GM19463 (cell line): ENCODE results near the gene POGK.
"Not testable (repeated sequence)": the region's sequence is repeated elsewhere in the genome, so short reads cannot be mapped to it uniquely, and the experiment has no call there.

Source experiments
- ATAC-seq: cut with Tn5 transposase; IDR thresholded peaks from one replicate; pipeline ENCODE4 v1.9.1; 2021; ENCODE audit warnings: mild to moderate bottlenecking, moderate library complexity; ENCODE audit not compliant: unreplicated experiment

The POGK gene

GRCh38 chr1:166838766-166839599 lies at the start of gene POGK:
Gene POGK (plus strand): TSS chr1:166839475. CDS start chr1:166840957, 1,482 bp downstream.
- peak; percentile 95 for ATAC-seq

GRCh38 chr1:166796620-166797236 lies 42.5 kb upstream of the POGK start:
- ATAC-seq, result no peak

- ATAC-seq, result no peak
Observed at GRCh38 chr1:166808952-166809351, 30.3 kb upstream of the POGK start.

GRCh38 chr1:166811691-166812090 lies 27.6 kb upstream of the POGK start:
- ATAC-seq, result no peak

- no peak for ATAC-seq
Observed at GRCh38 chr1:166813508-166814223, 25.6 kb upstream of the POGK start.

GRCh38 chr1:166814611-166815010 lies 24.7 kb upstream of the POGK start:
- no peak for ATAC-seq

- ATAC-seq, result no peak
Observed at GRCh38 chr1:166819974-166820373, 19.3 kb upstream of the POGK start.

GRCh38 chr1:166822385-166822784 lies 16.9 kb upstream of the POGK start:
- no peak for ATAC-seq

- no peak for ATAC-seq
Observed at GRCh38 chr1:166827426-166827825, 11.8 kb upstream of the POGK start.

- not testable (repeated sequence) for ATAC-seq
Observed at GRCh38 chr1:166829762-166830161, 9.5 kb upstream of the POGK start.

- no peak for ATAC-seq
Observed at GRCh38 chr1:166836733-166837132, 2.5 kb upstream of the POGK start.

- ATAC-seq, result peak; percentile 31
Observed at GRCh38 chr1:166839600-166840308, 479 bp downstream of the POGK start.

- no peak for ATAC-seq
Observed at GRCh38 chr1:166840309-166841274, 1.3 kb downstream of the POGK start.

- no peak for ATAC-seq
Observed at GRCh38 chr1:166843322-166843721, 4.0 kb downstream of the POGK start.

GRCh38 chr1:166843769-166844596 lies 4.7 kb downstream of the POGK start:
- no peak for ATAC-seq

- no peak for ATAC-seq
Observed at GRCh38 chr1:166844791-166845190, 5.5 kb downstream of the POGK start.

- no peak for ATAC-seq
Observed at GRCh38 chr1:166848193-166848592, 8.9 kb downstream of the POGK start.

- ATAC-seq, result no peak
Observed at GRCh38 chr1:166849135-166849534, 9.9 kb downstream of the POGK start.

GRCh38 chr1:166852918-166853317 lies 13.6 kb downstream of the POGK start:
- no peak for ATAC-seq
